22Rv1 (cell line): ENCODE results near the gene U2AF2.

Experiments used
- ZFX ChIP-seq: fragments of 450-650 bp; IDR thresholded peaks from 2 replicates; pipeline ENCODE4 v1.6.1; 2017; ENCODE audit warnings: antibody characterized with exemption, borderline replicate concordance
- TF ChIP-seq, protein P1 (sequence below): fragments of 450-650 bp; IDR thresholded peaks from 2 replicates; pipeline ENCODE4 v1.5.1; 2017; ENCODE audit warnings: mild to moderate bottlenecking

DNA sequence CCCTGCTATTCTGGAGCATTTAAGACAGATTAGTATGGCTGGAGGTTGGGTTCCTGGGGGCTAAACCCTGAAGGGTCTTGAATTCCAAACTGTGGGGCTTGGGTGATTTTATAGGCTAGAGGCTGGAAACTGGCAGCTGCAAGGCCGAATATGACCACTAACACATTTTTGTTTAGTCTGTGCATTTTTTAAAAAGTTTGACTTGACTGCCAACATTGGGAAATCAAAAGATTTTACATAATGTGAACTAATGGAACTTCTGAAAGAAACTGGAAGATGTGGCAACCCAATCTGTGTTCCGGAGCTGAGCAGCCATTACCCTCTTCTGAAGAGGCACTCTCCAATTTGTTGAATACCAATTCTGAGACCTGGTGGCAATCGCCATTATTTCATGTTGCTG lies 35.5 kb upstream of the U2AF2 start:
- TF ChIP-seq, protein P1, sequence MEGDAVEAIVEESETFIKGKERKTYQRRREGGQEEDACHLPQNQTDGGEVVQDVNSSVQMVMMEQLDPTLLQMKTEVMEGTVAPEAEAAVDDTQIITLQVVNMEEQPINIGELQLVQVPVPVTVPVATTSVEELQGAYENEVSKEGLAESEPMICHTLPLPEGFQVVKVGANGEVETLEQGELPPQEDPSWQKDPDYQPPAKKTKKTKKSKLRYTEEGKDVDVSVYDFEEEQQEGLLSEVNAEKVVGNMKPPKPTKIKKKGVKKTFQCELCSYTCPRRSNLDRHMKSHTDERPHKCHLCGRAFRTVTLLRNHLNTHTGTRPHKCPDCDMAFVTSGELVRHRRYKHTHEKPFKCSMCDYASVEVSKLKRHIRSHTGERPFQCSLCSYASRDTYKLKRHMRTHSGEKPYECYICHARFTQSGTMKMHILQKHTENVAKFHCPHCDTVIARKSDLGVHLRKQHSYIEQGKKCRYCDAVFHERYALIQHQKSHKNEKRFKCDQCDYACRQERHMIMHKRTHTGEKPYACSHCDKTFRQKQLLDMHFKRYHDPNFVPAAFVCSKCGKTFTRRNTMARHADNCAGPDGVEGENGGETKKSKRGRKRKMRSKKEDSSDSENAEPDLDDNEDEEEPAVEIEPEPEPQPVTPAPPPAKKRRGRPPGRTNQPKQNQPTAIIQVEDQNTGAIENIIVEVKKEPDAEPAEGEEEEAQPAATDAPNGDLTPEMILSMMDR, result no peak
- no peak for TF ChIP-seq ZFX
